ENCODE data around the gene SORCS3. TPM values are rescaled to one million over a fixed set of nuclear protein-coding genes. Genes with fewer than 3 reads are reported as not detected.

The SORCS3 gene
- total RNA-seq, 2 experiments from 2014 or later: not detected

- Mint-ChIP-seq H3K4me1 (no peaks in the 10 kb centered on the region), H3K9me3 (ENCODE audit: low read depth) (peaks cover 7% of the 10 kb centered on the region), H3K27me3 (no peaks in the 10 kb centered on the region), H3K27ac (no peak overlapping the region), H3K4me3 (no peak overlapping the region), H3K36me3 (no peaks in the 10 kb centered on the region)
- no peak for DNase-seq
- CTCF ChIA-PET: no interaction called here
- no peak for ATAC-seq
Observed at GRCh38 chr10:104966563-104967297, 325.6 kb downstream of the SORCS3 start.

DNA sequence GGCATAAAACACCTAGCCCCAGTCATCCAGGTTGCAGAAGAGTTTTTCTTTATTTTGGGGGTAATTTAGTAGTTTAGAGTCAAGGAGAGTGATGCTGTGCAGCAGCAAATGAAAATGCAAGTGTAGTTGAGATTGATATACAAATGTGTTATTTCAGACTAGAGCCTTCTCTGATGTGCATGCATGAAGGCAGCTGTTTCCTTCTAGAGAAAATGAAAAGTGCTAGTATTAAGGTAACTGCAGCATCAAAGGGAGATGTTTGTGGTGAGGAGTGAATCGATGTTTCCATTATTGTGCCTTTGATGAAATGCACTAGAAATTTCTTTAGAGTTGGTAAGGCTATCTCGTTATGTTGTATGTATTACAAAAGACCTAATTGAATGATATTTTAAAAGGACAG is 339.3 kb downstream of the SORCS3 start:
- CTCF ChIA-PET: no interaction called here

DNA sequence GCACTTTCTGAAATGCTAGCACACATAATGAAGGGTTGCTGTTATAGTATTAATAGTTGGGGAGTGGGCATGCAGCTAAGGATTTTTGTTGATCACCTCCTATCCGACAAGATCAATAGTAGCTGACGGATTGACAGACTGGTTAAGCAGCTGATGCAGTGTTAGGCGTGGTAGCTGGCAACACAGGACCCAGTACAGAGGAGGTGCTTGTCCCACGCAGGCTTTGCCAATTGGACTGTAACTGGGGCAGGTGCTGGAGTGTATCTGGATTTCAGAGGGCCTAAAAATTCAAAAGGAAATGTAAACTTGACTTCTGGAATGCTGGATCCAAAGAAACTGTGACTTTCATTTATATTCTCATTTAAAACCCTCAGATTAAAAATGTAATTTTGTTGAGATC is 340.9 kb downstream of the SORCS3 start:
- H3K27ac Mint-ChIP-seq: no peak overlapping the region
- H3K36me3 Mint-ChIP-seq: no peaks in the 10 kb centered on the region
- CTCF ChIA-PET: no interaction called here
- ATAC-seq: no peak
- H3K27me3 Mint-ChIP-seq: no peaks in the 10 kb centered on the region
- H3K9me3 Mint-ChIP-seq (ENCODE audit: low read depth): no peaks in the 10 kb centered on the region
- DNase-seq: no peak
- no peak overlapping the region for H3K4me3 Mint-ChIP-seq
- no peaks in the 10 kb centered on the region for H3K4me1 Mint-ChIP-seq

More for the DNA sequence above, 339.3 kb downstream of the SORCS3 start:
- H3K4me3 Mint-ChIP-seq: no peak overlapping the region
- ATAC-seq: no peak
- H3K27me3 Mint-ChIP-seq: no peaks in the 10 kb centered on the region
- no peak overlapping the region for H3K27ac Mint-ChIP-seq
- H3K36me3 Mint-ChIP-seq: no peaks in the 10 kb centered on the region
- DNase-seq: no peak
- H3K9me3 Mint-ChIP-seq (ENCODE audit: low read depth): no peaks in the 10 kb centered on the region
- H3K4me1 Mint-ChIP-seq: no peaks in the 10 kb centered on the region

GRCh38 chr10:104988686-104989085 is 347.6 kb downstream of the SORCS3 start:
- Mint-ChIP-seq H3K4me3 (no peak overlapping the region), H3K36me3 (no peaks in the 10 kb centered on the region), H3K27me3 (no peaks in the 10 kb centered on the region), H3K9me3 (ENCODE audit: low read depth) (no peaks in the 10 kb centered on the region), H3K27ac (no peak overlapping the region), H3K4me1 (no peaks in the 10 kb centered on the region)
- ATAC-seq (no peak), DNase-seq (no peak)
- CTCF ChIA-PET: no interaction called here

GRCh38 chr10:104989880-104990279 is 348.8 kb downstream of the SORCS3 start:
- Mint-ChIP-seq H3K9me3 (ENCODE audit: low read depth) (no peaks in the 10 kb centered on the region), H3K27ac (no peak overlapping the region), H3K36me3 (no peaks in the 10 kb centered on the region), H3K27me3 (no peaks in the 10 kb centered on the region), H3K4me3 (no peak overlapping the region), H3K4me1 (no peaks in the 10 kb centered on the region)
- no peak for ATAC-seq
- no peak for DNase-seq
- CTCF ChIA-PET: no interaction called here

DNA sequence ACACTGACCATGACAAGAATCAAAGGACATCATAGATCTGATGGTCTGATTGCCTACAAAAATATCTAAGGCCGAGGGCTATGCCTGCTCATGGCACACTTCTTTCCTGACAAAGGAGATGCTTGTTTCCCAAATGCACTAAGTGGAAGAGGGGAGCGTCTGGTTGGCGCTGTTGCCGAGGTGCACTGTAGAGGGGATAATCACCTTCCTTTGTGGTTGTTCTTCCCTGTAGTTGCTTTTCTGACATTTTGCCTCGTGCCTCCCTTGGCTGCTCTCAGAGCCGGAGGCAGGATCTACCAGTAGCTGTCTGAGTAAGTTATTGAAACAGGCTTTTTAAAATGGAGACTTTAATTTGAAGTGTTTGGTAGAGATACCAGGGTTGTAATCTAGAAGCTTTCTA is 352.0 kb downstream of the SORCS3 start:
- no peak for DNase-seq
- H3K4me1 Mint-ChIP-seq: no peaks in the 10 kb centered on the region
- ATAC-seq: no peak
- no peak overlapping the region for H3K4me3 Mint-ChIP-seq
- no peaks in the 10 kb centered on the region for H3K27me3 Mint-ChIP-seq
- no peaks in the 10 kb centered on the region for H3K9me3 Mint-ChIP-seq (ENCODE audit: low read depth)
- H3K36me3 Mint-ChIP-seq: no peaks in the 10 kb centered on the region
- CTCF ChIA-PET: no interaction called here
- H3K27ac Mint-ChIP-seq: no peak overlapping the region

DNA sequence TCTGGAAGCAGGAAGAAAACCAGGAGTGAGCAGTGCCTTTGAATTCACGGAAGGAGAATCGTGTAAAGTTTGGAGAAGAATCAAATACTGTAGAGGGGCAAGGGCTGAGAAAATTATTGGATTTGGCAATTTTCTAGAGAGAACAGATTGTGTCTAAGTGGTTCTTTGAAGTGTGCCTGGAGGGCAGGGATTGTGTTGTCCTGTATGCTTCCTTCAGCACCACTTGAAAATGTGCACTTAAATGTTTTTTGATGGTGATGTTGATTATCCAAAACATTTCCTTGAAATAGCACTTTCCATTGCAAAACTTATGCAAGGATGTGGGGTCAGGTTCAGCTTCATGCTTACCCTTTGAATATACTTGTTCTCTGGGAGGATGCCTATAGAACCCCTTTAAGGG is 360.2 kb downstream of the SORCS3 start:
- ATAC-seq (no peak), DNase-seq (no peak)
- Mint-ChIP-seq H3K4me3 (no peak overlapping the region), H3K9me3 (ENCODE audit: low read depth) (no peaks in the 10 kb centered on the region), H3K27me3 (no peaks in the 10 kb centered on the region), H3K36me3 (no peaks in the 10 kb centered on the region), H3K27ac (no peak overlapping the region), H3K4me1 (no peaks in the 10 kb centered on the region)
- CTCF ChIA-PET: no interaction called here

DNA sequence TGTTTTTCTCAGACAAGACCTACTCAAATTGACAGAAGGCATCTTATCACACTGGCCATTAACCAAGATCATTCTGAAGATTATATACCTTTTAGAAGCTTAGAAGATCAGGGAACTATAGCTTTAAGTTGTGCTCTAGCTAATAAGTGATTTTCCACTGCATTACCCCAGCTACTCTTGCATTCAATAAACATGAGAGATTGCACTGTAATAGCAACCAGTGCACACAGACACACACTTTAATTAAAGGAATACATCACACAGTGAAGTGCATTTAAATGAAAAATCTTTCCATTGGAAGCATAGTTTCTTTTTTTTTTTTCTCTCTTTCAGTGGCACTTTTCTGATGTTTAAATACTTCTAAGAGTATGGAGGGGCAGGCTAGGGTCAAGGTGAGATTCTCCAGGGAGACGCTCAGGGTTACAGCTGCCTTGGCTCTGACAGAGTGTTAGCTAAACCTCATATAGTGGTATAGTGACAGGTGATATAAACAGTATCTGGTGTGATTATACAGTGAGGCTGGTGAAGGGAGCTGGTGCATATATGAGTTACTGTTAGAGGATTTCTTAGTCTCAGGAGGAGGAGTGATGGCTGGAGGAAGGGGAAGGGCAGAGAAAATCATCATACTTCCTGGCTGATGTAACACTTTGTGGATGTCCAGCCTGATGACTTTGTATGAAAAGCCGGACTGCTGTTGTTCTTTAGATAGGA is 369.5 kb downstream of the SORCS3 start:
- no peak for ATAC-seq
- Mint-ChIP-seq H3K9me3 (ENCODE audit: low read depth) (no peaks in the 10 kb centered on the region), H3K4me1 (no peaks in the 10 kb centered on the region), H3K36me3 (no peaks in the 10 kb centered on the region), H3K27me3 (no peaks in the 10 kb centered on the region), H3K4me3 (no peak overlapping the region), H3K27ac (no peak overlapping the region)
- CTCF ChIA-PET: no interaction called here
- no peak for DNase-seq

- H3K27ac Mint-ChIP-seq: no peak overlapping the region
- no peaks in the 10 kb centered on the region for H3K27me3 Mint-ChIP-seq
- H3K4me3 Mint-ChIP-seq: no peak overlapping the region
- no peaks in the 10 kb centered on the region for H3K9me3 Mint-ChIP-seq (ENCODE audit: low read depth)
- H3K36me3 Mint-ChIP-seq: no peaks in the 10 kb centered on the region
- no peak for DNase-seq
- ATAC-seq: no peak
- H3K4me1 Mint-ChIP-seq: no peaks in the 10 kb centered on the region
- CTCF ChIA-PET: no interaction called here
Observed at GRCh38 chr10:105017116-105017515, 376.0 kb downstream of the SORCS3 start.

- Mint-ChIP-seq H3K4me3 (no peak overlapping the region), H3K27me3 (no peaks in the 10 kb centered on the region), H3K4me1 (no peaks in the 10 kb centered on the region), H3K9me3 (ENCODE audit: low read depth) (no peaks in the 10 kb centered on the region), H3K27ac (no peak overlapping the region), H3K36me3 (no peaks in the 10 kb centered on the region)
- DNase-seq (no peak), ATAC-seq (no peak)
- CTCF ChIA-PET: no interaction called here
Observed at GRCh38 chr10:105017691-105018090, 376.6 kb downstream of the SORCS3 start.

DNA sequence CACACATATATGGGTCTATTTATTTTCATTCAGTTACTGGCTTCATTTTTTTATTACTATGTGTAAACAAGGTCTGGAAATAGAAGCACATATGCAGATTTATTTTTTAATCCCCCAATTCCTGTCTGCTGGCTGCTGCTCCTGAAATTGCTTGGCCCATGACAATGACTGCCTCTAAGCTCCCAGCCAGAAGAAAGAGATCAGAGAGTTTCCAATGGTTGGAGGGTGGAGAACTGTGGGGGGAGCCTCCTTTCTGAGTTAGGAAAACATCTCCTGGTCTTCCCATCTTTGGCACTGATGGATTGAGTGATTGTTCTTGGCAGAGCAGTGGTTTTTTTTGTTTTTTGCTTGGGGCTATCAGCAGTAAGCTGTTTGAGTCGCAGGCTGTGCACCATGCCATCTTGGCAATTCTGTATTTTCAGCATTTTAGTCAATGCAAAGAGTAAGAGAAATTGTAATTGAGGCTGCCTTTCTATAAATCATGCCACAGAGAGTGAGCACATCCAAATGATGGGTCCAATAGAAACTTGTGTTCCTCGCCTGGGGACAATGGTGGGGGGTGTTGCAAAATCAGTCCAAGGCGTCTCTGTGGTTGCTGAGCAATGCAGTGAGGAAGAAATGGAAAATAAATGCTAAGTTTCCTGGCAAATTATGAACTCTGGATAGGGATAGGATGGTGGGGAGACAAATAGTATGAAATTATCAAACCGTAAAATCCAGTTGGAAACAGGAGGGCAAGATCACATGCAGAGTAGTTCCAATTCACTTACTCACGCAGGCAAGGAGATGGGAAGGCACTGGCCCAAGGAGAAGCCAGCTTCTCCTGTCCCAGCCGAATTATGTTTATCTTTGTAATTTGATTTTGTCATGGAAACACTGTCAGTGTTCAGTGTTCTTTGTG is 382.4 kb downstream of the SORCS3 start:
- Mint-ChIP-seq H3K27ac (no peak overlapping the region), H3K27me3 (no peaks in the 10 kb centered on the region), H3K4me3 (no peak overlapping the region), H3K4me1 (no peaks in the 10 kb centered on the region), H3K9me3 (ENCODE audit: low read depth) (no peaks in the 10 kb centered on the region), H3K36me3 (no peaks in the 10 kb centered on the region)
- CTCF ChIA-PET: no interaction called here
- DNase-seq: no peak
- no peak for ATAC-seq

- no peak overlapping the region for H3K27ac Mint-ChIP-seq
- H3K36me3 Mint-ChIP-seq: no peaks in the 10 kb centered on the region
Observed at GRCh38 chr10:105024184-105024583, 383.1 kb downstream of the SORCS3 start.

GRCh38 chr10:105025092-105025491 is 384.0 kb downstream of the SORCS3 start:
- H3K36me3 Mint-ChIP-seq: no peaks in the 10 kb centered on the region
- DNase-seq (no peak), ATAC-seq (no peak)
- no peak overlapping the region for H3K27ac Mint-ChIP-seq
- H3K27me3 Mint-ChIP-seq: no peaks in the 10 kb centered on the region
- H3K9me3 Mint-ChIP-seq (ENCODE audit: low read depth): no peaks in the 10 kb centered on the region
- no peaks in the 10 kb centered on the region for H3K4me1 Mint-ChIP-seq
- CTCF ChIA-PET: no interaction called here
- H3K4me3 Mint-ChIP-seq: no peak overlapping the region

More at GRCh38 chr10:105024184-105024583, 383.1 kb downstream of the SORCS3 start:
- H3K4me3 Mint-ChIP-seq: no peak overlapping the region
- no peaks in the 10 kb centered on the region for H3K4me1 Mint-ChIP-seq
- ATAC-seq: no peak
- no peak for DNase-seq
- CTCF ChIA-PET: no interaction called here
- no peaks in the 10 kb centered on the region for H3K9me3 Mint-ChIP-seq (ENCODE audit: low read depth)
- H3K27me3 Mint-ChIP-seq: no peaks in the 10 kb centered on the region

- Mint-ChIP-seq H3K9me3 (ENCODE audit: low read depth) (no peaks in the 10 kb centered on the region), H3K27ac (no peak overlapping the region), H3K36me3 (no peaks in the 10 kb centered on the region), H3K4me3 (no peak overlapping the region), H3K4me1 (no peaks in the 10 kb centered on the region), H3K27me3 (no peaks in the 10 kb centered on the region)
- CTCF ChIA-PET: no interaction called here
- ATAC-seq: no peak
- no peak for DNase-seq
Observed at GRCh38 chr10:105026566-105026965, 385.5 kb downstream of the SORCS3 start.

All from activated CD8-positive, alpha-beta memory T cell treated with anti-CD3 and anti-CD28 coated beads, Interleukin-2, amount 10 ng/mL, durations not matched to agents 7 days and 5 days (primary cell).